HG03571 (cell line): ENCODE data around the gene HUNK.
"Not testable (repeated sequence)": the region's sequence is repeated elsewhere in the genome, so short reads cannot be mapped to it uniquely, and the experiment has no call there.

Experiments
- ATAC-seq: cut with Tn5 transposase; IDR thresholded peaks from one replicate; pipeline ENCODE4 v1.9.1; 2021; ENCODE audit not compliant: unreplicated experiment

Gene HUNK

DNA sequence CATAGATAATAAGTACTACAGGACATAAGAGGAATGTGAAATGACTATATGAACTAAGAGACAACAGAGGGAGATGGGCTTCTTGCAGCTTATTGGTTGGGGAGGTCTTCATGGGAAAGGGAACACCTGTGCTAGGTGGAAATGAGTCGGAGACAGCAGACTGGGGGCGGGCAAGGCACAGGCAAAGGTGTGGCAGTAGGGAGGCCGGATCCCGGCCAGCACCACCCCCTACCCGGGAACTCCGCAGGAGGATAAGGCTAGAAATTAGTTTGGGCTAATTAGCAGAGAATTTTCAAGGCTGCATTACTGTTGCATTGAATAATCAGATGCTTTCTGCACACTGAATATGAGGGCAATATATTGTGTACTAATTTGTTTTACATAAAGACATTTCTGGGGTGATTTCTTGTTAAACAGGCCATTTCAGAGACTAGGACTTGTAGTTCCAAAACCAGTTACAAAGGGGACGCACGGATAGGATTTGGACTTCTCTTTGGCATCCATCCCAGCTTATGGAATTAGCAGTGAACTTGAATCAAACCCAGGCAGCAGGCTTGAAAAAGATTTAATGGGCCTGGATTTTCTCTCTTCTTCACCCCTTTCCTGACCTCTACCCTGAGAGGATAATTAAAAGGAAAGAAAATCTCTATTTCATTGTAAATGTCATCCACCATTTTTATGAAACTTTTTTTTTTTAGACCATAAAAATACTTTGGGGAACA is 2.2 kb upstream of the HUNK start:
- ATAC-seq: no peak

DNA sequence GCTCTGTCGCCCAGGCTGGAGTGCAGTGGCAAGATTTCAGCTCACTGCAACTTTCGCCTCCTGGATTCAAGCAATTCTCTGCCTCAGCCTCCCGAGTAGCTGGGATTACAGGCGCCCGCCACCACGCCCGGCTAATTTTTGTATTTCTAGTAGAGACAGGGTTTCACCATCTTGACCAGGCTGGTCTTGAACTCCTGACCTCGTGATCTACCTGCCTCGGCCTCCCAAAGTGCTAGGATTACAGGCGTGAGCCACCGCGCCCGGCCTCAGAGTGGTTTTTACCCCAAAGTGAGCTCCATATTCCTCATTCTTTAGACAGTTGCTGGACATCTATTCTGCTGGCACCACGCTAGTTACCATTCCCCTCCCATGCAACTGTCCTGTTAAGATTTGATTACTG is 1.4 kb upstream of the HUNK start:
- ATAC-seq: not testable (repeated sequence)

DNA sequence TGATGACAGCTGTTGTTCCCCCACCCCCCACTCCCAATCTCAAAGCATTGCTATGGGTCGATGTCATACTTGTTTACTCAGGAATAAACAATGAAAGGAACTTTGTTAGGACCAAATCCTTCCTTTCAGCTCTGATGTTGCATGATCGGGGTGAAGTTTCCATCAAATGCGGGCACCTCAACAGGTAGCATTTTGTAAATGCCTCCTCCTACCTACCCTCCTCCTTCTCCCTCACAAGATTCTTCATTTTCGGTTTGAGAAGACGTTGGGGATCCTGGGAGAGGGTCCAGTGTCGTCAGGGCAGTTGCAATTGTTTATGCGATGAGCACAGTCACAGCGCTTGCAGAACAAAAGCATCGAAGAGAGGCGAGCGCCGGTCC is 758 bp upstream of the HUNK start:
- ATAC-seq: no peak

DNA sequence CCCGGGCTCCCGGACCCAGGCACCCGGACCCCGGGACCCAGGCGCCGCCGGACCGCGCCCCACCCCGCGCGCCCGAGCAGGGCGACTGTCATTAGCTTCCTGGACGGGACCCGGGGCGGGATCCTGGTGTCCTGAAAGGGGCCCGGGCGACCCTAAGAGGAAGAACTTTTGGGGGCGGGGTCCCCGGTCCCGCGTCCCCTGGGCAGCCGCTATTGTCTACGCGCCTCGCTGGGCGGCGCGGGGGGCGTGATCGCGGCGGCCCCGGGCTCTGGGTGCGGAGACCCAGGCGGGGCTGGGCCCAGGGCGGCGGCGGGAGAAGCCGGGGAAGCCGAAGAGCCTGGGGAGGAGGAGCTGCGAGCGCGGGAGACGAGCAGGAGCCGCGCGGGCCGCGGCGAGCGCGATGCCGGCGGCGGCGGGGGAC is 465 bp downstream of the HUNK start:
- ATAC-seq: no peak

DNA sequence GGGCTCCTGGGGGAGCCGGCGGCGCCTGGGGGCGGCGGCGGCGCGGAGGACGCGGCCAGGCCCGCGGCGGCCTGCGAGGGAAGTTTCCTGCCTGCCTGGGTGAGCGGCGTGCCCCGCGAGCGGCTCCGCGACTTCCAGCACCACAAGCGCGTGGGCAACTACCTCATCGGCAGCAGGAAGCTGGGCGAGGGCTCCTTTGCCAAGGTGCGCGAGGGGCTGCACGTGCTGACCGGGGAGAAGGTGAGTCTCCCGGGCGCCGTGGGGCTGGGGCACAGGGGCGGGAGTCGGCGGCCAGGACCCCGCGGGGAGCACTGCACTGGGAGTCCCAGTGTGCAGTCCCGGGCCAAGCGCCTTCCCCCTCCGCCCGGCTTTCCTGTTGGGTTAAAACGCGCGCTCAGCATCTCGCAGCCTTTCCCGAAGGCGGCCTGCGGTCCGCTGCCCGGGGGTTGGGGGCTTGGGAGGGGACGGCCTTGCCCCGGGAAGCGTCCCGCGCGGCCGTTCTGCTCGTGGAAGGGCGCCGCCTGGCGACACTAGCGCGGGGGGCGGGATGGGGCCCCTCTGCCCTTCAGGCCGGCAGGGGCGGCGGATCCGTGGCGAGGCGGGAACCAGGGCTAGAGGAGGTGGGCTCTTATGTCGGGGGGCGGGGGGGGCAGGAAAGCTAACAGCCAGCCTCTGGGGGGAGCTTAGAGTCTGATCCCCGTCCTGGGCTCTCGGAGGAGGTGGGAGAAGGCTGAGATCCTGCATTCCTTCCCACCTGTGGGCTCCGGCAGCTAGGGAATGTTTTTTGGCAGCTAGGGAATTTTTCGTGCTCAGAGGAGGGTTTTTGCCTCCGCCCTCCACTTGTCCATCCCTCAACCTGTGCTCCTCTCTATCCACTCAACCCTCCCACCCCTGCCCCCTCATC is 1.1 kb downstream of the HUNK start:
- no peak for ATAC-seq

DNA sequence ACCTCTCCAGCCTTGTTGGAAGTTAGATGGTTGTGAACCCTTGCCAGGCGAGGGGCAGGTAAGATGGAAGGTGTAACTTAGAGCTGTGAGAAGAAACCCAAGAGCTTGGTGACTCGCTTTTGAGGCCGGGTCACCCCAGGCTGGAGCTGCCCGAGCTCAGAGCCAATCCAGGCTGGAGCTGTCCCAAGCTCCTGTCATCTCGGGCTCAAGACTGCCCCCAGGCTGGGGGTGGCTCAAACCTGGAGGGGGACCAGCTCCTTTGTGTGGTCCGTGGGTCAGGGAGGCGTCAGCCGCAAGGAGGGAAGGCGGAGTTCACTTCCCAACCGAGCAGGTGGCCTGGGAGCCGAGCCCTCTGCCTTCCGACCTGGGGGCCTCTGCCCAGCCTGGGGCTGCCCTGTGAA is 2.0 kb downstream of the HUNK start:
- no peak for ATAC-seq

DNA sequence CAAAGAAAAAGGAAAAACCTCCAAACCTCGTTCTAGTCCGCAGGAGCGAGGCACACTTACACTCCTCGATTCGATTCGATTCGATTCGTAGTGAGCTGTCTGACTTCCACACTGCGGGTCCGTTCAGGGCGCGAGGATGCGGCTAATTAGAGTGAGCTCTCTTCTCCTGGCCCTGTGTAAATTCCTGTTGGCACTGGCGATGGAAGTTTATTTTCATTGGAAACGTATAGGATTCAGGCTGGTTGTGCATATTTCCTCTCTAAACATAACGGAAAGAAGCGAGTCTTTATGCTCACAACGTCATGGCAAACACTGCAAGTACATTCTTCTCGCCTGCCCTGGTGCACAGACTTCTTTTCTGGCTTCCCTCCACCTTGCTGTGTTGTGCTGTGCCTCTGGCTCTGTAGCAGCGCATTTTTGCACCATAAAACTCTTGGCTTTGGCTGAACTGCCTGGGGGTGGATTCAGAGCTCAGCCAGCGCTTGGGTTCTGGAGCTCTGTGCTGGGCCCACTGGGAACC is 2.7 kb downstream of the HUNK start:
- no peak for ATAC-seq

DNA sequence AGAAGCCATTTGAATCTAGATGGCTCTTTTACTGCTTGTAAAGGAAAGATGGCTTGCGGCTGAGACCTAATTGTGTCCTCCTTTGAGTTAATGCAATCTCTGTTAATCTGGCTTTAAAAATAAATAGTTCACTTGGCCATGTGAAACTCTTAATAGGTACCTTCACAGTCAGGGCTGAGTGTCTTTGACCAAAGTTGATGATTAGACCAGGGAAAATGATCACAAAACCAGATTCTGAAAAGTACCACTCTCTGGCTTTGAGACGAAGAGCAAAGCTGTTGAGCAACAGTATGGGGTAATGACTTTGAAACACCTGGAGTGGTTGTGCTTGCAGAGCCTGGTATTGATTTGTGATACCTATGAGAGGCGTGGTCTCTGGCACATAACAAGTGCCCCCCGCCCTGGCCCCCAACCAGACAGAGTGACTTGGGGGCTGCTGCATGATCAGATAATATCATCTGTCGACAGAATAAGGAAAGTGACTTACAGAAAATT is 4.7 kb downstream of the HUNK start:
- no peak for ATAC-seq

DNA sequence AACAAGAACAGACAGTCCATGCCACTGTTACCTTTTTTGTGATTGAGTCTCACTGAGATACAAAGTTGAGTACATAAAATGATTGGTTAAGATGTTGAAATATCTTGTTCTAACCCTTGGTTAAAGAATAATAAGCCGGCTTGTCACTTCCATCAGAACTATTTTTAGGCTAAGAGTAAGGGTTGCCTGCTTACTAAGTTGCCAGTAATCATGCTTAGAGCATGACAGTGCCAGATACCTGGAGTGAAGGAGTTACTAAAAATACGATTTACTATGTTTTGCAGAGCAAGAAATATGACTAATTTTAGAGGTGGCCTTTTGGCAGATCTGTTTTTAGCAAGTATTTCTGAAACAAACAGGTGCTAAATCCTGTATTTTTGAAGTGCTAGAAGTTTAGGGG is 6.0 kb downstream of the HUNK start:
- no peak for ATAC-seq

DNA sequence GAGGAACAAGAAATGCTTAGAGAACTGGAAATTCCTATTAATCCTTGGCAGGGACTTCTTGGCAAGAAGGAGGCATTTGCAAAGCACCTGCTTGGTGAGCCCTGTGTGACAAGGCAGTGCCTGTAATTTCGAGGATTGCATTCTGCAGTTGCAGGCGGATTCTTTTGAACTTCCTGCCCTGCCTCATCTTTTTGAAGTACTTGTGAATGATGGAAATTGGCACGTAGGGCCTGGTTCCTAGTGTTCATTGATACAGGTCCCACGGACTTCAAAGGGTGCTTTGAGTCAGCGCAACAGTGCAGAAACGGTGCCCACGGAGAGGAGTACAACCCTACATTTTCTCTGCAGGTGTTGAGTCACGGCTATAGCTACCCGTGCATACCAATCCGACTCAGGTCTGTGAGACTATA is 6.4 kb downstream of the HUNK start:
- no peak for ATAC-seq

DNA sequence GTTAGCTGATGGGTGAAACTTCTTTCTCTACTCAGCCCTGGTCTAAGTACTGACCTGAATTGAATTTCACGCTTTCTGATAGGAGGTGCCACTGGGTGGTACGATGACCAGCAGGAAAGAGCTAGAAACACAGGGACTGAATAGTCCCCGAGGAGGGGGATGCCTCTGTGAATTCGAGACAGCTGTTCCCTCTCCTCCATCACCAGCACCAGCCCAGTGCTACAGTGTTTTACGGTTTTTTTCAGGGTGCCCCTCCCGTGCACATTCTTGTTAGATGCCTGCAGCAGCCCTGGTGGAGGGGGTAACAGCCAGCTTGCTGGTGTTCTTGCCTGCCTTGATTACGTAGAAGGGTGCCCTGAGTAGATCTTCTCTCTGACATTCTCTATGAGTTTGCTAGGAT is 7.1 kb downstream of the HUNK start:
- ATAC-seq: no peak

DNA sequence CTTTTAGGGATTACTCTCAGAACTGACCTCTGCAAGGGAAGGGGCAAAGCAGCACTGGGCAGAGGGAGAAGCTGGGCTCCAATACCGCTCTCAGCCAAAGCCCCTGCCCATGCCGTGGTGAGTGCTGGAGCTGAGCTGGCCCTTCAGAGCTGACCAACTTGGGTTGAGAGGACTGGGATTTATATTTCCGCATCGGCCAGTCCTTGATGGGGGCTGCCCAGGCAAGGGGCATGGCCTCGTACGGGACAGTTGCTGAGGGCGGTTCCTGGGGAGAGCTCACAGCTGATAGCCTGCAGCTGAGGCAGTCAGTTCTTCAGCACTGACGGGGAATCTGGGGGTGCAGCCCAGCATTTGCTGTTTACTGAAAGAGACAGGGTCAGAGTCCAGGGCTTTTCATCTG is 8.0 kb downstream of the HUNK start:
- ATAC-seq: no peak

DNA sequence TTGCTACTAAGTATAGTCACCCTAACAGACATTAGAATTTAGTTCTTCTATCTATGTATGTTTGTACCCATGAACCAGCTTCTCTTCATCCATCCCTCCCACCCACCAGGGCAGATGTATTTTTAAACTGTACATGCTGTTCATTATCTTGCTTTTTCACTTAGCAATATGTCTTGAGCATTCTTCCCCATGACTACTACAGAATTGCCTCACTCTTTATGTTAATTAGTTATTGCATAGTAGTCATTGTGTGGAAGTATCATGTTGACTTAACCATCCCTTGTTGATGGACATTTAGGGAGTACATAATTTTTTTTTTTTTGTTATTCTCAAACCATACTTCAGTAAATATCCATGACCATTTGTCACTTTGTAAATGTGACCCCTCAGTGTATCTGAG is 9.9 kb downstream of the HUNK start:
- no peak for ATAC-seq

DNA sequence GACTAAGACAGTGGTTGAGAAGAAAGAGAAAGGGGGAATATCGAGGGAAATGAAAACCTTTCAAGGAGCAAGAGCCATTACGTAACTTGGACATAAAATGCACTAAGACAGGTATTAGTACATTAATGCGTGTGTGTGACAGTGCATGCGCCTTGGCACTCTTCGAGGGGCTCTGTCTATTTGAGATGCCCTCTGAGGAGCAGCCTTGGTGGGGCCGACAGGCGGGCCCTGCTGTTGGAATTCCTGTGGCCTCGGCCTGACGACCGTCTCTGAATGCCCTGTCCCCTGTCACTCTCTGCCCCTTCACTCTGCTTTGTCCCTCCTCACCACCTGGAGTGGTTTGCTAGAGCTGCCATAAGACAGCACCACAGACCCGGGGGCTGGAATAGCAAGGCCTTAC is 12.3 kb downstream of the HUNK start:
- no peak for ATAC-seq

DNA sequence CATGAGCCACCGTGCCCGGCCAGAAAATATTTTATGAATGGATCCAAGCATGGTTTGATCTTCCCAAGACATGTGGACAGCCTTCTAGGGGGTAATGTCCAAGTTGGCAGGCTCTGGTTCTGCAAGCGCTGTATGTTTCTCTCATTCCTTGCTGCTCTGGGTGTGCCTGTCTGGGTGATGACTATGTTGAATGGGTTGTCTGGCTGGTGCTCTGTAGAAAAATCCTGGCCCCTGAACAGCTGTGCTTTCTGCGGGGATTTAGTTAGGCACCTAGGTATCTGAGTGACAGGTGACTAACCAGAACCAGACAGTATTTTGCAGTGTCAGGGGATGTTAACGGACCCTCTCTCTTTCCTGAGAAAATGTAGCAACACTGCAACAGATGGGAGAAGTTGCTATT is 14.1 kb downstream of the HUNK start:
- no peak for ATAC-seq

DNA sequence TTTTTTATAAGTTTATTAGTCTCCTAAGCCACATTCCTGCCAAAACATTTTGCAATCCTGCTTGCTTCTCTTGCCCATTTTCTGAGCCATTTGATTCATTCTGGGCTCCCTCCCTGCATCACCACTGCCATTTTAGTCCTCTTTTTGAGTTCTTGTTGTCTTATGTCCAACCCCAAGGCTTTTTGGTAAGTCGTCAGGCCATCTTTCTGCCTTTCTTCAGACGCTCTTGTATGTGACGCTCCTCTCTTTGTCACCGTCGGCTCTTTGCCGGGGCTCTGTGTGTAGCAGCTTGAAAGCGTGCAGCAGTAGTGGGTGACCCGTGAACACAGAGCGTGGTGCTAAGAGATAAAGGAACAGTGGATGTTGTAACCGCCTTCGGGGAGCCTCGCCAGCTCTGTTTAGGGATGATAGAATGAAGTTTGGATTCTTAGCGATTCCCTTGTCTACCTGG is 14.6 kb downstream of the HUNK start:
- ATAC-seq: no peak

DNA sequence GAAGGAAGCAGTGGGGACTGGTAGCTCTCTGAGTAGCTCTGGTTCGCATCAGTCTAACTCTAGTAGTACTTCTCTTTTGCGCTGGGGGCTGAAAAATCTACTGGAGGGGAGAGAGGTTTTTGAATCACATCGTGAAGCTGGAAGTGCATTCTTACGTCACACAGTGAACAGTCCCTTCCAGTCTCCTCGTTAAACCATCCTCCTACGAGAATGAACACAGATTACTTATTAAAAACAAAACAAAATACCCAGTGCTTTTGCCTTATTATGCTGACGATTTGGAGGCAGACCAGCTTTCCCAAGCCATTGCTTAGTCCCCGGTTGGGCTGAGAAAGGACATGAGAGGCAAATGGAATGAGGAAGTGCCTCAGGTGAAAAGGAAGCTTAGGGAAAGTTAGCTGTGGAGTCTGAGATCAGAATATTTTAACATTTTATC is 16.1 kb downstream of the HUNK start:
- no peak for ATAC-seq

DNA sequence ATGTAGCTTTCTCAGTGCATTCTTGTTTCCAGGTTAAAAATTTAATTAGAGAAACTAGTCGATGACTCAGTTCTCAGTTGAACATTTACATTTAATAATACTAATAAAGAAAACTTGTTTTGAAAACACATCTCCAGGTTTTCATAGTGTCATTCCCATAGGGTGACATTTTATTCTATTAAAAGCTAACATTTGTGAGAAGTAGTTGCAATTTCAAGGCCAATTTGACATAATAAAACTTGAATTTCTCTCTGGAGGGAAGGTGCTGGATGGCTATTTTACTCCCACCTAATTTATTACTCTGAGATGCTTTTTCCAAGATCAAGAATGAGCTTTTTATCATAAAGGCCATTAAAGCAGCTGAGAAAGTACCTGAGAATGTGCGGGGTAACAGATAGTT is 16.6 kb downstream of the HUNK start:
- ATAC-seq: no peak

DNA sequence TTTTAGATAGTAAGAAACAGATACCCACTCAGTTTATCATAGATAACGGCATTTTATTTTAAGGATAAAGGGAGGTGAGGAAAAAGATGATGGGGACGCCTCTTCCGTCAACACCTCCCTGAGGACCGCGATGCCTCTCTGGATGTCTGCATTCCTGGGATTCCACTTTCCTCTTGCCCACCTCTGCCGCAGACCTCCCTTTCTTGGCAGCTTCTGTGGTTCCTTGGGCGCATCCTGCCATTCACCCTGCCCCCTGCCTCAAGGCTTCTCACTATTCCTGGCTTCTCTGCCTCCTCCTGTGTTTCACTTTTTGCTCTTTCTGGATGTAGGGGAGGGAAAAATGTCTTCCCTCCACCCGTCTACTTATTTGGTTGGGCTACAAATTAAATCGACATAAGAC is 19.9 kb downstream of the HUNK start:
- ATAC-seq: no peak

DNA sequence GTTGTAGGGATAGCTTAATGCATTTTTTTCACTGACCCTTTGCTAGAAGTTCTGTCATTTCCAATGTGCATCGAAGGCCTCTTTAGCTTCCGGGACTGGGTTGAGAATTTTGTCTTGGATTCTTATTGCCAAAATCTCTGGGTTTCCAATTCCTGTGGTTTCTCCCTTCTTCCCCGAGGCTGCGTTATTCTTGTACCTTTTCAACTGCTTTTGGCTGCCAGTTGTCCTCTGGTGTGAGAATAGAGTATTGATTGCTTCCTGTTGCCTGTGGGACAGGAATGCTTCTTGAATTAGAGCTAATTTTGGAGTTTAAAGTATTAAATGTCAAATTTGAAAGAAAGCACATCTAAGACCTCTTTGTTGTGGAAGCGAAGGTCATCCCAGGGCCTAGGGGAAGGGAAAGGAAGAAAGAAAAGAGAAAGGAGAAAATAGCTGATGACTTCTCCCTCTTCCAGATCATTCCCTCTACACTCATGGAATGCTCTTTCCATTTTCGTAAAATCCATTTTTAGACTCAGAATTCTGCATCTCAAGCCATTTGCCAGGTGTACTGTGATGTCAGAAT is 21.1 kb downstream of the HUNK start:
- no peak for ATAC-seq

DNA sequence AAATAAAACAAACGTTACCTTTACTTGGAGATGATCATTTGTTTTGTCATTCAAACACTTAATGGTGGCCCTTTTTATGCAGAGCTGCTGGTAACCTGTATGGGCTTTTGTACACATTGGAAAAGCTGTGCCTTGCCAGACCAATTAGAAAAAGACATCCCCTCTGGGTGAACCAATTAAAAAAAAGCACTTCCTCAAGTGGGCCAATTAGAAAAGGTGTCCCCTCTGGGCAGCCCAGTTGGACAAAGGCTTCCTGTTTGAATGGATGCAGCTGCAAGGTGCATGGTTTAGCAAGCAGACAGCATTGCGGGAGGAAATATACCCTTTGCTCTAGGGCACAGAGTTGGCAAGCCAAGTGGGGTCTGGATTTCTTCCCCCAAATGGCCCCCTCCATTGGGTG is 21.6 kb downstream of the HUNK start:
- ATAC-seq: no peak
